ENCODE data around the gene CXorf65. TPM values are rescaled to one million over a fixed set of nuclear protein-coding genes. Genes with fewer than 3 reads are reported as not detected.

The CXorf65 gene
- total RNA-seq, 1 donor, result not detected

DNA sequence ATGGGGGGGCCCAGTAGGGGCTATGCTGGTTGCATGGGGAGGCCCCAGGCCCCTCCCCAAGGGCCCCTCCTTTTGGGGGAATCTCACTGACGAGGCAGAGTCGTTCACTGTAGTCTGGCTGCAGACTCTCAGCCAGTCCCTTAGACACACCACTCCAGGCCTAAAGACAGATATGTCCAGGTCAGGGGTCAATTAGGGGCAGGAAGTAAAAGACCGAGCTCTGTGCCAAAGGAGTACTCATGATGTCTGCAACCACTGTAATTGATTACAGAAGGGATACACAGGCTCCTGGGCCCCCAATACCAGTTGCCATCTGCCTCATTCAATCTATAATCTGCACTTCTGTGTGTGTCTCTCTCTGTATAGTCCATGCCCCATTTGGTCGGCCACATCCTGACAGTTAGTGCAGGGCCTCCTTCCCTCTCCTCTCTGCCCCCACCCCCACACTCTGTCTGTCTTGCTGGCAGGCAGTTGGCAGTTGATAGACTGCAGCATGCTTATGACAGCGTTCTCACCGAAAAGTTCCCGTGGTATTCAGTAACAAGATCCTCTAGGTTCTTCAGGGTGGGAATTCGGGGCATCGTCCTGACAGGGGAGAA lies 1.3 kb upstream of the CXorf65 start:
- peak in 1 of 3 donors; percentile 74 for DNase-seq (ENCODE audit: low read depth in 2 of 3, low spot score in 2 of 3)

DNA sequence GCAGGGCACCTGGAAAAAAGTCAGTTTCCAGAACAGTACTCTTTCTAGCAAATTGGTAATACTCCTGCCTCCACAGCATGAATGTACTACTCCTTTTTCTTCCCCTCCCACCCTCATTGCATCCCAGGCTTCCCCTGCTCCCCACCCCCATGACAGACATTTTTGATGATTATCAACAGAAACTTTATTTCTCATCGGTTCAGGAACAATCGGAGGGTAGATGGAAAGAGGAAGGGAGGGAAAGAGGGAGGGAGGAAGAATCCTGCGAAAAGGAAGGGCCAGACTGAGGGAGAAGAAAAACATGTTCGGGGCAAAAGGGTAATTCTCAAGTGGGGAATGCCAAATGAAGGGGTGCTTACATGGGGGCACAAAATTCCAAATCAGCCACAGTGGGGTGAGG lies 705 bp upstream of the CXorf65 start:
- DNase-seq (ENCODE audit: low read depth in 2 of 3, low spot score in 2 of 3), result no peak

DNA sequence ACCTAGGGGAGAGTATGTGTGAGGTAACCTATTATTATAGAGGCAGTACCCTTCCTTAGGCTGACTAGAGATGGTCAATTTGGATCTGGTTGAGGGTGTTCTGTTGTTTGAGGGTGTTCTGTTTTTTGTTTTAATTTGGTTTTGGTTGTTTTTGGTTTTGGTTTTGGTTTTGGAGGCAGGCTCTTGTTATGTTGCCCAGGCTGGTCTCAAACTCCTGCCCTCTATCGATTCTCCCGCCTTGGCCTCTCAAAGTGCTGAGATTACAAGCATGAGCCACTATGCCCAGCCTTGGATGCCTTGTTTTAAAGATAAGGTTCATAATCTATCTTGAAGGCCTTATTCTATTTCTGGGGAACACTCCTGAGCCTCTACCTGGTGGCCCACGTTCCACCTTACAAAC lies 912 bp downstream of the CXorf65 start:
- DNase-seq (ENCODE audit: low read depth in 2 of 3, low spot score in 2 of 3), result no peak

DNA sequence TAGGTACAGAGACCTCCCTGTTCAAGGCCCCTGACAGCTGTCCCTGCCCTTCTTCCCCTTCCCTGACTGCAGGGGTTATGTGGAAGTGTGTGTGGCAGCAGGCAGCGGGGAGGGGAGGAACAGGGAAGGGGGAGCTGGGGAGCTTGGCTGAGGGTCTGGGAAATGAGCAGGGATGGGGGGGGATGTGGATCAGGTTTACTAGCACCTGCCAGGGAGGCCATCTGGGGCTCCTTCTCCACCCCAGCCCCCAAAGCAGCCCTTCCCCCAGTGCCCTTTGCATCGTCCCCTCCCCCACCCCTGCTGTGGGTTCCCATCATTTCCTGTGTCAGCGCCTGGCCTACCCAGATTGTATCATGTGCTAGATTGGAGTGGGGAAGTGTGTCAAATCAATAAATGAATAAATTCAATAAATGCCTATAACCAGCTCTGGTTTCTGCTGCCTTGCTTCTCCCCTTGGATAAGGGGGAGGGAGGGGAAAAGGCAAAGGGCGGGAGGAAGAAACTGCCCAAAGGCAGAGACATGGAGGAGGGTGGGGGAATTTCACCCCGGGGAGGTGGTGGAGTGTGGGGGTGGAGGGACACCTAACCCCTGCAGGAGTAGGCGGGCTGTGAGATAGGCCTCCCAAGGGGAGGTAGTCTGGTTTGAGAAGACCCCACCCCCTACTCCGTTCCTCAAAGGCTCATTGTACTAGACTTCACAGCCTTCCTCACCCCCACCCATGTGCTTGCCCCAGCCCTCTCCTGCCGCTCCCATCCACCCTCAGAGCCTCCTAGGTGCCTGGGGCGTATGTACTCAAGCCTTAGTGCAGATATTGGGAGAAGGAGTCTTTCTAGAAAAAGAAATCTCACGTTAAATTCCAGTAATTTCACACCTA lies 3.2 kb downstream of the CXorf65 start:
- peak in 2 of 3 donors; percentile 60 to 84 for DNase-seq (ENCODE audit: low read depth in 2 of 3, low spot score in 2 of 3)

DNA sequence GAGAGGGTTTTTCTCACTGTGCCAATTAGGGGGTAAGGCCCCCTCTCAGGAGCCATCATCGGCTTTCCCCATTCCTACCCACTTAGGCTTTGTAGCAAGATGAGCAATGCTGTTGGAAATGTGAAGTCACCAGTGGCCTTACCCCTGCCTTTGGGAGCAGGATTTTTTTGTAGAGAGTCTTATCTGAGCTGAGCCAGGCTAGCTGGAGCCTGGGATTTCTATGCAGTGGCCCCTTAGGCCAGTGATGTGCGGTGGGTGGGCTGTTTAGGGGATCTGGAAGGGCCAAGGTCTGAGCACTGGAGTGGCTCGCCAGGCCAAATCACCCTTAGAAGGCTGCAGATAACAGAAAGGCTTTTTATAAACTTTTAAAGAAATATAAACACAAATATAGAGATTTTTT lies 4.2 kb downstream of the CXorf65 start:
- DNase-seq (ENCODE audit: low read depth in 2 of 3, low spot score in 2 of 3), result no peak

DNA sequence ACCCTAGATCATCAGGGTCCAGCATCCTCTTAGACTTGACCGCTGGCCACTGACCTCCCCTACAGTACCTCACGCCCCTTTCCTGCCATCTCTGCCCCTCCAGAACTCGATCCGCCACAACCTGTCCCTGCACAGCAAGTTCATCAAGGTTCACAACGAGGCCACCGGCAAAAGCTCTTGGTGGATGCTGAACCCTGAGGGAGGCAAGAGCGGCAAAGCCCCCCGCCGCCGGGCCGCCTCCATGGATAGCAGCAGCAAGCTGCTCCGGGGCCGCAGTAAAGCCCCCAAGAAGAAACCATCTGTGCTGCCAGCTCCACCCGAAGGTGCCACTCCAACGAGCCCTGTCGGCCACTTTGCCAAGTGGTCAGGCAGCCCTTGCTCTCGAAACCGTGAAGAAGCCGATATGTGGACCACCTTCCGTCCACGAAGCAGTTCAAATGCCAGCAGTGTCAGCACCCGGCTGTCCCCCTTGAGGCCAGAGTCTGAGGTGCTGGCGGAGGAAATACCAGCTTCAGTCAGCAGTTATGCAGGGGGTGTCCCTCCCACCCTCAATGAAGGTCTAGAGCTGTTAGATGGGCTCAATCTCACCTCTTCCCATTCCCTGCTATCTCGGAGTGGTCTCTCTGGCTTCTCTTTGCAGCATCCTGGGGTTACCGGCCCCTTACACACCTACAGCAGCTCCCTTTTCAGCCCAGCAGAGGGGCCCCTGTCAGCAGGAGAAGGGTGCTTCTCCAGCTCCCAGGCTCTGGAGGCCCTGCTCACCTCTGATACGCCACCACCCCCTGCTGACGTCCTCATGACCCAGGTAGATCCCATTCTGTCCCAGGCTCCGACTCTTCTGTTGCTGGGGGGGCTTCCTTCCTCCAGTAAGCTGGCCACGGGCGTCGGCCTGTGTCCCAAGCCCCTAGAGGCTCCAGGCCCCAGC lies 5.7 kb downstream of the CXorf65 start:
- no peak for DNase-seq (ENCODE audit: low read depth in 2 of 3, low spot score in 2 of 3)

DNA sequence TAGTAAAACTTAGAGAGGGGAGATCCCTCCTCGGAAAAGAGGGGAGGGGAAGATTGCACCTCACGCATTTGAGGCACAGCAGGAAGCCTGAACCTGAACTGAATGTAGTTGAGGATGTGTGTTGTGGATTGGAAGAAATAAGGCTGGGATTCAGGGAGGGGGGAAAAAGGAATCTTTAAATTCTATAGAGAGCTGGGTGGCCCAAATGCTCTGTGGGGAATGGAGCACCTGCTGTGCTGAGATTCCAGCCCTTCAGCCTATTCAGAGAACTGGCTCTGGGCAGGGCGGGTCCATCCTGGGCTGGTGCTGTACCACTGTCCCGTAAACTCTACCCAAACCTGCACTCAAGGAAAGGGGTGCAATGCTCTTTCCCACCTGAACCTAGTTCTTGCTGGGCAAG lies 6.8 kb downstream of the CXorf65 start:
- no peak for DNase-seq (ENCODE audit: low read depth in 2 of 3, low spot score in 2 of 3)

DNA sequence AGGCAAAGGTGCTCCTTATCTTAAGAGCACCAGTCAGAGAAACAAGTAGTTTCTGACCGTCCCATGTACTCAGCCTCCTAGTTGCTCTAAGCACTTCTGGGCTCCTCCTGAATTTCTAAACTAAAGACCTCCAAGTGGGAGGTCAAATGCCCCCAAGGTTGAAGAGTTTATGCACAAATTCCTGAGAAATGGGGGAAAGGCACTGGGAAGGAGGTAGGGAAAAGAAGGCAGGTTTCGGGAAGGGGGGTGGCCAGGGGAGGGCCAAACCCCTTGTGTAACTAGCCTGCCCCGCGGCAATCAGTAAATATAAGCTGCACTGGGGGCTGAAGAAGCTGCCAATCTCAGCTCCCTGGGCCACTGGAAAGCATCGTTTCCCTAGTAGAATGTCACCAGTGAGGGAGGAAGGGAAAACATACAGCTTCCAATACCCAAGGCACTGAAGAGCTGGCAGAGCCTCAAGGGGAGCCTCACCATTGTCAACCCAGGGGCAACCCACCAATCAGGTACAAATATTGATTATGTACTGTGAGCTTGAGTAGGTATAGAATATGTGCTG lies 7.5 kb downstream of the CXorf65 start:
- DNase-seq (ENCODE audit: low read depth in 2 of 3, low spot score in 2 of 3), result no peak

DNA sequence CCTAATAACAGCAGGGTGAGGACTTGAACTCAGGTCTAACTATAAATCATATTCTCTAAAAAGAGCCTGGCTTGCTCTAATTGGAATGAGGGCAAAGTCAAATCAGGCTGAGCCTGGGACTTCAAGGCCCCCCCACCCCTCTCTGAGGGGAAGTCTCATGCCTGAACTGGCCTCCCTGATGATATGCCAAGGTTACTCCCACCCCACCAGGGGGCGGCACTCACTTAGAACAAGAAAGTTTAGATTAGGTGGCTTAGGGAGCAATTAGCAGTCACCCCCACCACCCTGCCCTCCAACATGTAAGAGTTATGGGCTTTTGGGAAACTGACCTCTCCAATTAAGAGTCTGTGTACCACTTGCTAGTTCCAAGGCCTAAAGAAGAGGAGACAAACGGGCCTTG lies 8.2 kb downstream of the CXorf65 start:
- DNase-seq (ENCODE audit: low read depth in 2 of 3, low spot score in 2 of 3), result peak in 2 of 3 donors; percentile 77 to 88

DNA sequence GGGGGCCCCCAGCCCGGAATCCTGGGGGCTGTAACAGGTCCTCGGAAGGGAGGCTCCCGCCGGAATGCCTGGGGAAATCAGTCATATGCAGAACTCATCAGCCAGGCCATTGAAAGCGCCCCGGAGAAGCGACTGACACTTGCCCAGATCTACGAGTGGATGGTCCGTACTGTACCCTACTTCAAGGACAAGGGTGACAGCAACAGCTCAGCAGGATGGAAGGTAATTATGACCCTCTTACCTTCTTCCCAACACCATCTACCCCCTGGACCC lies 9.8 kb downstream of the CXorf65 start:
- no peak for DNase-seq (ENCODE audit: low read depth in 2 of 3, low spot score in 2 of 3)

DNA sequence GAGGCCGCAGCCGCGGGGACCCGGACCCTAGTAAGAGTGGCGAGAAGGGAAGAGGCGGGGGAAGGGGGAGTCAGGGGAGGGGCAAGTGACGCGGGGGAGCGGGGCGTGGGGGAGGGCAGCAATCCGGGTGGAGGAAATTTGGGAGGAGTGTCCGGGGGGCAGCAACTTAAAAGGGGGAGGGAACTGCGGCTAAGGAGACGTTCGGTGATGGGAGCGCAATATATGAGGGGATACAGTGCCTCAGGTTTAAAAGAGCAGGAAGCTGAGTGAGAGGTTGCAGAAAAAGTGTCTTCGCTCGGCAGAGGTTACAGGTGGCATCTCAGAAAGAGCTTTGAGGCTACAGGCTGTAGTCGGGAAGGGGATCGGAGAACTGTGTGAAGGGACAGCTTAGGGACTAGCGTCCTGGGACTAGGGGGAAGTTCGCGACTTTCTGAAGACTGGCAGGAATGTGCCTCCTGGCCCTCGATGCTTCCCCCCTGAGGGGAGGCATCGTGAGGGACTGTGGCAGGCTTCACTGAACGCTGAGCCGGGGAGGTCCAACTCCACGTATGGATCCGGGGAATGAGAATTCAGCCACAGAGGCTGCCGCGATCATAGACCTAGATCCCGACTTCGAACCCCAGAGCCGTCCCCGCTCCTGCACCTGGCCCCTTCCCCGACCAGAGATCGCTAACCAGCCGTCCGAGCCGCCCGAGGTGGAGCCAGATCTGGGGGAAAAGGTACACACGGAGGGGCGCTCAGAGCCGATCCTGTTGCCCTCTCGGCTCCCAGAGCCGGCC lies 10.4 kb downstream of the CXorf65 start:
- DNase-seq (ENCODE audit: low read depth in 2 of 3, low spot score in 2 of 3), result peak in 1 of 3 donors; percentile 59

DNA sequence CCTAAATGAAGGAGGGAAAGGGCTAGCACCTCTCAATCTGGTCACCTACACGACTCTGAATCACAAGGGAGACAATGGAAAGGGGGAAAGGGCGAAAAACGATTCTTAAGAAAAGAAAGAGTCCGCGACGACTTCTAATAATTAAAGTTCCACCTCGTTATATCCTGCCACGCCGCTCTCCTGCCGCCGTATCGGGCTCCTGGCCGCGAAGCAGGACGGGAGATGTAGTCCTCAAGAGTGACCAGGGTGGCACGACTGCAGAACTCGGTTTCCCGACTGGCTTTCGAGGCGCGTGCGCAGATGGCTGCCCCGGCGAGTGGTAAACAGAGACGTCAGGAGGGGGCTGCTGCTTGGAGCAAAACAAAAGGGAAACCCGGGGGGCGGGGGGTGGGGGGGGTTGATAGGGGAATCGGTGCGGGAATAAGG lies 11.0 kb downstream of the CXorf65 start, which contains the start of gene FOXO4:
Gene FOXO4 (plus strand): TSS at position 297 of the 426 bp plus-strand sequence. CDS start 678 bp downstream, outside the sequence.
- DNase-seq (ENCODE audit: low read depth in 2 of 3, low spot score in 2 of 3), result peak; percentile 63 to 91 (median 85)

DNA sequence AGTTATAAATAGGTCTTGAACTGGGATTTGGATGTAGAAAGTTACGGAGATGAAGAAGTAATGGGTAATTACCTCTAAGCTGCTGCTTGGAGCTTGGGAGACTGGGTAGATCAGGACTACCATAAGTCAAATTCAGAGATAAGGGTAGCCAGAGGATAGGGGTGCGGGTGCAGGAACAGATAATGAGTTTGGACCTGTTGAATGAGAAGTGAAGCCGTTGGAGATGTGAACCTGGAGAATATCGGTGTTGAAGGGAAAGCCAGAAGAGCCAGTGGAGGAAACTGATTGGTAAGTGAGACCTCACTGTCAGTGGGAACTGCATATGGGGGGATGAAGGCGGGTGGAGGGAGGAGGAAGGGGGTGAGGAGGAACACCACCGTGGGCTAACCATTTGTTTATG lies 11.5 kb downstream of the CXorf65 start:
- DNase-seq (ENCODE audit: low read depth in 2 of 3, low spot score in 2 of 3), result no peak

DNA sequence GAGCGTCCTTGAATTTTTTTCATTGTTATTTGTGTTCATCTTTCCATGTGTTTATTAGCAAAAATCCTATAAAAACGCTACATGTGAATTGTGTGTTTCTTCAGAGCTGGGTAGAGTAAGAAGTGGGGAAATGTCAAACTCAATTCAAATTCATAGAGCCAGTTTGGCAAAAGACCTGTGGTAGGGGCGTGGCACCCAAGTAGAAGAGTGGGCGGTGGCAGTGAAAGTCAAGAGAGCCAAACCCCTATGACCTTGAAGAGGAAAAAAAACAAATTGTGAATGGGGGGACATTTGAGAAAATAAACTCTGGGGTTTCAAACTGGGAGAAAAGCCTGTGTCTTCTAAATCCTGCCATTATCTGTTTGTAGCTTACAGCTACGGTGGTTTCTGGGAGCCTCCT lies 15.3 kb downstream of the CXorf65 start:
- DNase-seq (ENCODE audit: low read depth in 2 of 3, low spot score in 2 of 3), result no peak

DNA sequence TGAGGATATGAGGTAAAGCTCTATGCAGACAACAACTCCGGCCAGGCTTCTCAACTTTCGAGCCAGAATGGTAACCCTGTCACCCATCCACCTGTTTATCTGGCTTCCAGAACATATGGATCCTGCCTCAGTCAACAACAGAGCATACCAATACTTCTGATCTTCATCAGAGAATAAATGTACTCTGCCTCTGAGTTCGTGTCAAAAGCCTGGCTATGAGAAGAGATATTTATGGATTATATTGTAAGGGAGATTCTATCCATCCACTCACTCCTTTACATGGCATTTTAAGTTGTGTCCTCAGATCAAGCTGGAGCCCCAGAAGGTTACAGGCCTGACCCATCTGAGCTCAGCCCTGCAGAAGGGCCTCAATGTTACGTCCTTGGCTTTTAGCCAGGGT lies 20.6 kb downstream of the CXorf65 start:
- no peak for DNase-seq (ENCODE audit: low read depth in 2 of 3, low spot score in 2 of 3)

DNA sequence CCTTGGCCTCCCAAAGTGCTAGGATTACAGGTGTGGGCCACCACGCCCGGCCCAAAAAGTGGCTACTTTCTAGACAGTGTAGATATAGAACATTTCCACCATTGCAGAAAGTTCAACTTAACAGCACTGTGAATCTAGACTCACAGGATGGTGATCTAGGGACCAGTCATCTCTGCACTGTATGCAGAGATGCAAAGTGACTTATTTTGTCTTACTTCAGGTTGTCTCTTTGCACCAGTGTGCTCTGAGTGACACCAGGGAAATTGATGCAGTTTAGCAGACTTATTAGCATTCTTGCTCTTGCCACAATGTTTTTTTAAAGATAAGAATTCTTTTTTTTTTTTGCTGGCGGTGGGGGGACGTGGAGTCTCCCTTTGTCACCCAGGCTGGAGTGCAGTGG lies 23.7 kb downstream of the CXorf65 start:
- no peak for DNase-seq (ENCODE audit: low read depth in 2 of 3, low spot score in 2 of 3)

DNA sequence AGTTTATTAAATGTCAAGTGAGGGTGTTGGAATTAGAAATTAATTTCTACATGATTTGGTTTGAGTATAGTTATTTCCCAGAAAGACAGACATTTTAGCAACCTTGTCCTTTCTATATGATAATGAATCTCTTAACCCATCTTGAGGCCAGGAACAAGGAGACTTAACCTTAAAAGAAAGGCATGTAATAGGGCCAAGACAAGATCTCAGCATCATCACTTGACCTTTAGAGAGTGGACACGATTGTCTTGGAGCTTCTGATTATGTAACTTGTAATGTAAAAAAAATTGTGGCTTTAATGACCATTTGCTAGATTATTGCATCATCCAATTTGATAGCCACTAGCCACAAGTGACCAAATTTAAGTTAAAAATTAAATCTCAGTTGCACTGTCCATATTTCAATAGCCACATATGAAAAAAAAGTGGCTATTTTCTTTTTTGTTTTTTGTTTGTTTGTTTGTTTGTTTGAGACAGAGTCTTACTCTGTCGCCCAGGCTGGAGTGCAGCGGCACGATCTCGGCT lies 24.4 kb downstream of the CXorf65 start:
- no peak for DNase-seq (ENCODE audit: low read depth in 2 of 3, low spot score in 2 of 3)

DNA sequence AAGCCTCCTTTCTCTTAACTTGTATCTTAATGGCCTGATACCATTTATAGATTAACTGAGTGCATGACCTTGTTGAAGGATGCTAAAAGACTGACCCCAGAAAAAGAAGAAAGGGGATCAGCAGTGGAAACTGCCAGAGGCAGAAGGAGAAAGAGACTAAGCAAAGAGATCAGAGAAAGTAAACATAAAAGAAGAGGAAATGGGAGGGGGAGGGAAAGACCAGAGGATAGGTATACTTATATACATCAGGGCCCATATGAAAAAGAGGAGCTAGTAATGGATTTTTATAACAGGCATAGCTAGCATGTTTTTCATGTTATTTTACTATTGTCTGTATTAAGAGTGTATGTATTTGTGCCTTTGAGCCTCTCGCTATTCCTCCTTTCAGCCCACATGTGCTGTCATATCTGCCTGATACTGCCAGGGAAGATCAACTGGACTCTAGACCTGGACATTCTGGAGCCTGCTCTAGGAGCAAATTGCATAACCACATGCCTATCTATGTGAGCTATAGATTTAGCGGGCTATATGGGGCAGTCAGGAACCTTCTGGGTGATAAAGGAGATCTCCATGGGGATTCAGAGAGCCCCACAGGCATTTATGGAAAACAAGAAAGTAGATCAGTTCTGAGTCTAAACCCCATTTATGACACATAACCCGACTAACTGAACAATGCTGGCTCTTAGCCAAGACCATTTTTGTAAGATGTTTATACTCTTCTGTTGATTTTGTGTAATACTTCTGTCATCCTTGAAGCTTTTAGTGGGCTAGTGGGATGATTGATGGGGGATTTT lies 25.0 kb downstream of the CXorf65 start:
- DNase-seq (ENCODE audit: low read depth in 2 of 3, low spot score in 2 of 3), result no peak

DNA sequence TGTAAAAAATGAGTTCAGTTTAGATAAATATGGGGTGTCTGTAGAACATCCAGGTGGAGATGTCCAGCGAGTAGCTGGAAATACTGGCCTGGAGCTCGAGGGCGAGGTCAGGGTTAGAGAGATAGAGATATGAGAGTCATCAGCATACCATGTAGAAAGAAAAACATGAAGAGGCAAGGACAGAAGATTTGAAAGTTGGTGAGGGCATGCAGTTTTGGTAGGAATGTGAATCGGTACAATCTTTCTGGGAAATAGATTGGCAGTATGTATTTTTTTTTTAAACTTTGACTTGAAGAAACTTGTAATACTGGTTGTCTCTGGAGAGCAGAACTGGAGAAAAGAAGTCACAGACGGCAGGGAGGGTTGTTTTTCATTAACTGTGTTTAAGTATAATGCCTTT lies 36.0 kb downstream of the CXorf65 start:
- DNase-seq (ENCODE audit: low read depth in 2 of 3, low spot score in 2 of 3), result no peak

Measured in hematopoietic multipotent progenitor cell (in vitro differentiated cells).